ENCODE measurements around the gene POMGNT1. TPM values are rescaled to one million over a fixed set of nuclear protein-coding genes. Genes with fewer than 3 reads are reported as not detected.

POMGNT1 gene
- total and polyA plus RNA-seq, 2 of the 13 experiments (the other 11 are each of a cell fraction or from before 2014, with no cell fraction given): 33.9 to 46.8 TPM

DNA sequence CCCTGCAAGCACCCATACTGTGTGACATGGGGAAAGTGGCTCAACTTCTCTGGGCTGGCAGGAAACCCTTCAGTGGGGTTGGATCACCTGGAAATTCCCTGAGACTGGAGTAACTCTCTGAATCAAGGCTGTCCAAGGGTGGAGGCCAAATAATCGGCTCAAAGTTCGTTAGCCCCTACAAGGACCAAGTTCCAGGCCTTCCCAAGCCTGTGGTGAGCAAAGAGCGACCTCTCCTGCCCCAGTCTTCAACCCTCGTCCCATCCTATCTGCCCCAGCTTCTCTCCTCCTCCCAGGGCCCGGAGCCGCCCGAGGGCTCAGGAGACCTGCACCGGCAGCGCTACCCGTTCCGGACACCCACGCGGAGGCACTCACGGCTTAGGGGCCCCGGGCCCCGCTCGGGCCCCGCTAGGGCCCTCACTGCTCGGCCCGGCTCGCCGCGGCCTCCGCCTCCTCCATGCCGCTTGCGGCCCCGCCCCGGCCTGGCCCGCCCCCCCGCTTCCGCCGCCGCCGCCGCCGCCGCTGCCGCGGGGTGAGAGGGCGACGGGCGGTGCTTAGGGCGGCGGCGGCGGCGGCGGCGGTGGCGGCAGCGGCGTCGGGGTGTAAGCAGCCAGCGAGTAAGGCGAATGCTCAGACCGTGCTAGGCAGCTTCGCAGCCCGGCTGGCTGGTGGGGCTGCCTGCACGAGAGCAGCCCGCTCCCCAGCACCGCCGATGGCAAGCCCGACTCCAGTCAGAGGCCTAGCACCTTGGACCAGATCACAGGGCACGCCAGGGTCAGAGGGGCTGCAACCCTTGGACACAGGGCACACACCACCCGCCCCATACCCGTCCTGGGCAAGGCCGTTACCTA, at the start of gene POMGNT1 (continued):
- TF ChIP-seq, protein P1, sequence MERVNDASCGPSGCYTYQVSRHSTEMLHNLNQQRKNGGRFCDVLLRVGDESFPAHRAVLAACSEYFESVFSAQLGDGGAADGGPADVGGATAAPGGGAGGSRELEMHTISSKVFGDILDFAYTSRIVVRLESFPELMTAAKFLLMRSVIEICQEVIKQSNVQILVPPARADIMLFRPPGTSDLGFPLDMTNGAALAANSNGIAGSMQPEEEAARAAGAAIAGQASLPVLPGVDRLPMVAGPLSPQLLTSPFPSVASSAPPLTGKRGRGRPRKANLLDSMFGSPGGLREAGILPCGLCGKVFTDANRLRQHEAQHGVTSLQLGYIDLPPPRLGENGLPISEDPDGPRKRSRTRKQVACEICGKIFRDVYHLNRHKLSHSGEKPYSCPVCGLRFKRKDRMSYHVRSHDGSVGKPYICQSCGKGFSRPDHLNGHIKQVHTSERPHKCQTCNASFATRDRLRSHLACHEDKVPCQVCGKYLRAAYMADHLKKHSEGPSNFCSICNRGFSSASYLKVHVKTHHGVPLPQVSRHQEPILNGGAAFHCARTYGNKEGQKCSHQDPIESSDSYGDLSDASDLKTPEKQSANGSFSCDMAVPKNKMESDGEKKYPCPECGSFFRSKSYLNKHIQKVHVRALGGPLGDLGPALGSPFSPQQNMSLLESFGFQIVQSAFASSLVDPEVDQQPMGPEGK (CRISPR knock-in tag; IDR thresholded peaks at IDR 0.05): no peak
- TF ChIP-seq, protein P2, sequence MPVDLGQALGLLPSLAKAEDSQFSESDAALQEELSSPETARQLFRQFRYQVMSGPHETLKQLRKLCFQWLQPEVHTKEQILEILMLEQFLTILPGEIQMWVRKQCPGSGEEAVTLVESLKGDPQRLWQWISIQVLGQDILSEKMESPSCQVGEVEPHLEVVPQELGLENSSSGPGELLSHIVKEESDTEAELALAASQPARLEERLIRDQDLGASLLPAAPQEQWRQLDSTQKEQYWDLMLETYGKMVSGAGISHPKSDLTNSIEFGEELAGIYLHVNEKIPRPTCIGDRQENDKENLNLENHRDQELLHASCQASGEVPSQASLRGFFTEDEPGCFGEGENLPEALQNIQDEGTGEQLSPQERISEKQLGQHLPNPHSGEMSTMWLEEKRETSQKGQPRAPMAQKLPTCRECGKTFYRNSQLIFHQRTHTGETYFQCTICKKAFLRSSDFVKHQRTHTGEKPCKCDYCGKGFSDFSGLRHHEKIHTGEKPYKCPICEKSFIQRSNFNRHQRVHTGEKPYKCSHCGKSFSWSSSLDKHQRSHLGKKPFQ (CRISPR knock-in tag; IDR thresholded peaks at IDR 0.05; ENCODE audit: insufficient replicate concordance): no peak
- TF ChIP-seq KAT7 (CRISPR knock-in tag; IDR thresholded peaks at IDR 0.05; ENCODE audit: borderline replicate concordance) (no peak; the same call in 1 of the 2 replicates), NFKBIZ (CRISPR knock-in tag; IDR thresholded peaks at IDR 0.05) (no peak), KLF12 (CRISPR knock-in tag; IDR thresholded peaks at IDR 0.05; ENCODE audit: borderline replicate concordance) (0 out of 2 replicates have a peak, but pooled peaks have one; percentile 32), PTBP1 (IDR thresholded peaks at IDR 0.05; ENCODE audit: low read depth, low read length, poor library complexity, severe bottlenecking) (no peak), ZNF12 (CRISPR knock-in tag; IDR thresholded peaks at IDR 0.05) (no peak), ZNF121 (CRISPR knock-in tag; IDR thresholded peaks at IDR 0.05) (peak; percentile 64; the same call in 1 of the 2 replicates), ZNF274 (CRISPR knock-in tag; IDR thresholded peaks at IDR 0.05) (no peak), JDP2 (CRISPR knock-in tag; IDR thresholded peaks at IDR 0.05; ENCODE audit: borderline replicate concordance) (no peak)
- TF ChIP-seq, protein P3, sequence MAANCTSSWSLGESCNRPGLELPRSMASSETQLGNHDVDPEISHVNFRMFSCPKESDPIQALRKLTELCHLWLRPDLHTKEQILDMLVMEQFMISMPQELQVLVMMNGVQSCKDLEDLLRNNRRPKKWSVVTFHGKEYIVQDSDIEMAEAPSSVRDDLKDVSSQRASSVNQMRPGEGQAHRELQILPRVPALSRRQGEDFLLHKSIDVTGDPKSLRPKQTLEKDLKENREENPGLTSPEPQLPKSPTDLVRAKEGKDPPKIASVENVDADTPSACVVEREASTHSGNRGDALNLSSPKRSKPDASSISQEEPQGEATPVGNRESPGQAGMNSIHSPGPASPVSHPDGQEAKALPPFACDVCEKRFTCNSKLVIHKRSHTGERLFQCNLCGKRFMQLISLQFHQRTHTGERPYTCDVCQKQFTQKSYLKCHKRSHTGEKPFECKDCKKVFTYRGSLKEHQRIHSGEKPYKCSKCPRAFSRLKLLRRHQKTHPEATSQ (CRISPR knock-in tag; IDR thresholded peaks at IDR 0.05; ENCODE audit: borderline replicate concordance): no peak
- TF ChIP-seq, protein P4, sequence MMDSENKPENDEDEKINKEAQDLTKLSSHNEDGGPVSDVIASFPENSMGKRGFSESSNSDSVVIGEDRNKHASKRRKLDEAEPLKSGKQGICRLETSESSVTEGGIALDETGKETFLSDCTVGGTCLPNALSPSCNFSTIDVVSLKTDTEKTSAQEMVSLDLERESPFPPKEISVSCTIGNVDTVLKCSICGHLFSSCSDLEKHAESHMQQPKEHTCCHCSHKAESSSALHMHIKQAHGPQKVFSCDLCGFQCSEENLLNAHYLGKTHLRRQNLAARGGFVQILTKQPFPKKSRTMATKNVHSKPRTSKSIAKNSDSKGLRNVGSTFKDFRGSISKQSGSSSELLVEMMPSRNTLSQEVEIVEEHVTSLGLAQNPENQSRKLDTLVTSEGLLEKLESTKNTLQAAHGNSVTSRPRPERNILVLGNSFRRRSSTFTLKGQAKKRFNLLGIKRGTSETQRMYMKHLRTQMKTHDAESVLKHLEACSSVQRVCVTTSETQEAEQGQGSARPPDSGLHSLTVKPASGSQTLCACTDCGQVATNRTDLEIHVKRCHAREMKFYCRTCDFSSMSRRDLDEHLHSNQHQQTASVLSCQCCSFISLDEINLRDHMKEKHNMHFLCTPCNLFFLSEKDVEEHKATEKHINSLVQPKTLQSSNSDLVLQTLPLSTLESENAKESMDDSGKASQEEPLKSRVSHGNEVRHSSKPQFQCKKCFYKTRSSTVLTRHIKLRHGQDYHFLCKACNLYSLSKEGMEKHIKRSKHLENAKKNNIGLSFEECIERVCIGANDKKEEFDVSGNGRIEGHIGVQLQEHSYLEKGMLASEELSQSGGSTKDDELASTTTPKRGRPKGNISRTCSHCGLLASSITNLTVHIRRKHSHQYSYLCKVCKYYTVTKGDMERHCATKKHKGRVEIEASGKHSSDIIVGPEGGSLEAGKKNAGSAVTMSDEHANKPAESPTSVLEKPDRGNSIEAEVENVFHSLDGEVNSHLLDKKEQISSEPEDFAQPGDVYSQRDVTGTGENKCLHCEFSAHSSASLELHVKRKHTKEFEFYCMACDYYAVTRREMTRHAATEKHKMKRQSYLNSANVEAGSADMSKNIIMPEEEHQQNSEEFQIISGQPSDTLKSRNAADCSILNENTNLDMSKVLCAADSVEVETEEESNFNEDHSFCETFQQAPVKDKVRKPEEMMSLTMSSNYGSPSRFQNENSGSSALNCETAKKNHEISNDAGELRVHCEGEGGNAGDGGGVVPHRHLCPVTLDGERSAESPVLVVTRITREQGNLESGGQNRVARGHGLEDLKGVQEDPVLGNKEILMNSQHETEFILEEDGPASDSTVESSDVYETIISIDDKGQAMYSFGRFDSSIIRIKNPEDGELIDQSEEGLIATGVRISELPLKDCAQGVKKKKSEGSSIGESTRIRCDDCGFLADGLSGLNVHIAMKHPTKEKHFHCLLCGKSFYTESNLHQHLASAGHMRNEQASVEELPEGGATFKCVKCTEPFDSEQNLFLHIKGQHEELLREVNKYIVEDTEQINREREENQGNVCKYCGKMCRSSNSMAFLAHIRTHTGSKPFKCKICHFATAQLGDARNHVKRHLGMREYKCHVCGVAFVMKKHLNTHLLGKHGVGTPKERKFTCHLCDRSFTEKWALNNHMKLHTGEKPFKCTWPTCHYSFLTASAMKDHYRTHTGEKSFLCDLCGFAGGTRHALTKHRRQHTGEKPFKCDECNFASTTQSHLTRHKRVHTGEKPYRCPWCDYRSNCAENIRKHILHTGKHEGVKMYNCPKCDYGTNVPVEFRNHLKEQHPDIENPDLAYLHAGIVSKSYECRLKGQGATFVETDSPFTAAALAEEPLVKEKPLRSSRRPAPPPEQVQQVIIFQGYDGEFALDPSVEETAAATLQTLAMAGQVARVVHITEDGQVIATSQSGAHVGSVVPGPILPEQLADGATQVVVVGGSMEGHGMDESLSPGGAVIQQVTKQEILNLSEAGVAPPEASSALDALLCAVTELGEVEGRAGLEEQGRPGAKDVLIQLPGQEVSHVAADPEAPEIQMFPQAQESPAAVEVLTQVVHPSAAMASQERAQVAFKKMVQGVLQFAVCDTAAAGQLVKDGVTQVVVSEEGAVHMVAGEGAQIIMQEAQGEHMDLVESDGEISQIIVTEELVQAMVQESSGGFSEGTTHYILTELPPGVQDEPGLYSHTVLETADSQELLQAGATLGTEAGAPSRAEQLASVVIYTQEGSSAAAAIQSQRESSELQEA (CRISPR knock-in tag; IDR thresholded peaks at IDR 0.05; ENCODE audit: not compliant biosample characterization): no peak
- TF ChIP-seq, protein P5, sequence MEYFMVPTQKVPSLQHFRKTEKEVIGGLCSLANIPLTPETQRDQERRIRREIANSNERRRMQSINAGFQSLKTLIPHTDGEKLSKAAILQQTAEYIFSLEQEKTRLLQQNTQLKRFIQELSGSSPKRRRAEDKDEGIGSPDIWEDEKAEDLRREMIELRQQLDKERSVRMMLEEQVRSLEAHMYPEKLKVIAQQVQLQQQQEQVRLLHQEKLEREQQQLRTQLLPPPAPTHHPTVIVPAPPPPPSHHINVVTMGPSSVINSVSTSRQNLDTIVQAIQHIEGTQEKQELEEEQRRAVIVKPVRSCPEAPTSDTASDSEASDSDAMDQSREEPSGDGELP (IDR thresholded peaks at IDR 0.05; ENCODE audit: borderline replicate concordance, low read depth): no peak

All from HepG2 (cell line).